HEK293T (cell line): Measurements from ENCODE around the gene ARMC7.
"Not testable (repeated sequence)": the region's sequence is repeated elsewhere in the genome, so short reads cannot be mapped to it uniquely, and the experiment has no call there.

ENCODE experiments used
- CTCF ChIA-PET: fragments of 350-600 bp; formaldehyde crosslinking; extraction: SDS; loops from one replicate; lab custom pipeline; 2021; ENCODE audit warnings: antibody characterized with exemption, inconsistent platforms; lab: Yijun Ruan, JAX
- POLR2A ChIA-PET: fragments of 350-600 bp; formaldehyde crosslinking; extraction: SDS; loops from one replicate; lab custom pipeline; 2020; ENCODE audit warnings: antibody characterized with exemption, inconsistent platforms; lab: Yijun Ruan, JAX
- DNase-seq: peaks from one replicate; pipeline ENCODE4 v3.0.0; 2012; ENCODE audit warnings: mixed read lengths; ENCODE audit errors: extremely low spot score
- ARNT ChIP-seq: fragments of 450-650 bp; IDR thresholded peaks from 2 replicates; pipeline ENCODE4 v1.6.1; 2017; ENCODE audit warnings: mild to moderate bottlenecking
- BHLHE40 ChIP-seq: fragments of 450-650 bp; IDR thresholded peaks from 2 replicates; pipeline ENCODE4 v1.6.1; 2016; ENCODE audit warnings: mild to moderate bottlenecking, moderate library complexity, borderline replicate concordance
- CTBP1 ChIP-seq: fragments of 450-650 bp; IDR thresholded peaks from 2 replicates; pipeline ENCODE4 v1.6.1; 2016; ENCODE audit warnings: borderline replicate concordance
- ELF4 ChIP-seq: fragments of 450-650 bp; IDR thresholded peaks from 2 replicates; pipeline ENCODE4 v1.6.1; 2017; ENCODE audit warnings: antibody characterized with exemption
- FOXA1 ChIP-seq: fragments of 450-650 bp; IDR thresholded peaks from 2 replicates; pipeline ENCODE4 v1.6.1; 2016; ENCODE audit warnings: mild to moderate bottlenecking
- FOXK2 ChIP-seq: fragments of 450-650 bp; IDR thresholded peaks from 2 replicates; pipeline ENCODE4 v1.6.1; 2016; ENCODE audit warnings: mild to moderate bottlenecking
- FOXM1 ChIP-seq: fragments of 450-650 bp; IDR thresholded peaks from 2 replicates; pipeline ENCODE4 v1.6.1; 2017; ENCODE audit warnings: mild to moderate bottlenecking, borderline replicate concordance
- HDGF ChIP-seq: fragments of 450-650 bp; IDR thresholded peaks from 2 replicates; pipeline ENCODE4 v1.6.1; 2017; ENCODE audit warnings: antibody characterized with exemption, borderline replicate concordance
- L3MBTL2 ChIP-seq: fragments of 450-650 bp; conservative IDR thresholded peaks from 2 replicates; pipeline ENCODE4 v1.6.1; 2016; ENCODE audit warnings: mild to moderate bottlenecking
- LEF1 ChIP-seq: fragments of 450-650 bp; IDR thresholded peaks from 2 replicates; pipeline ENCODE4 v1.6.1; 2017; ENCODE audit warnings: mild to moderate bottlenecking, borderline replicate concordance
- NFRKB ChIP-seq: fragments of 450-650 bp; IDR thresholded peaks from 2 replicates; pipeline ENCODE4 v1.6.1; 2016; ENCODE audit warnings: mild to moderate bottlenecking, moderate library complexity
- PKNOX1 ChIP-seq: fragments of 450-650 bp; IDR thresholded peaks from 2 replicates; pipeline ENCODE4 v1.6.1; 2016
- SP1 ChIP-seq: fragments of 450-650 bp; IDR thresholded peaks from 2 replicates; pipeline ENCODE4 v1.6.1; 2017
- SUZ12 ChIP-seq: fragments of 450-650 bp; IDR thresholded peaks from 2 replicates; pipeline ENCODE4 v1.6.1; 2016; ENCODE audit warnings: mild to moderate bottlenecking
- TARDBP ChIP-seq: fragments of 450-650 bp; IDR thresholded peaks from 2 replicates; pipeline ENCODE4 v1.6.1; 2016
- ZNF384 ChIP-seq: fragments of 450-650 bp; IDR thresholded peaks from 2 replicates; pipeline ENCODE4 v1.6.1; 2016

The ARMC7 gene

GRCh38 chr17:75116737-75117136 lies 7.0 kb downstream of the ARMC7 start:
- DNase-seq: no peak
- TF ChIP-seq SUZ12 (no peak), ELF4 (no peak), ARNT (no peak), PKNOX1 (no peak), NFRKB (no peak)
- ChIA-PET CTCF (interaction anchor here (0.6 to 1.4 kb wide), 3 partner anchors 11 to 580 kb away, joined by 3 to 10 read pairs (median 3); no protein-coding TSS in a partner anchor), POLR2A (interaction anchor here (0.9 to 6.5 kb wide), 4 partner anchors 13 to 88 kb away, joined by 3 to 68 read pairs (median 4); partner anchors contain the start of genes JPT1 and NT5C)

- DNase-seq: no peak
- POLR2A ChIA-PET: interaction anchor here (6.5 kb wide), 1 partner anchor 12 kb away, joined by 68 read pairs; the partner anchor contains the start of gene NT5C
- CTCF ChIA-PET: interaction anchor here (0.6 to 0.7 kb wide), 4 partner anchors 11 to 707 kb away, joined by 3 to 4 read pairs (median 4); no protein-coding TSS in a partner anchor
- TF ChIP-seq L3MBTL2 (no peak), TARDBP (no peak), NFRKB (no peak), CTBP1 (no peak), ARNT (no peak)
These were observed 8.5 kb downstream of the ARMC7 start for GRCh38 chr17:75118307-75118706.

GRCh38 chr17:75124041-75124818 lies 14.5 kb downstream of the ARMC7 start:
- TF ChIP-seq ELF4: no peak
- no peak for TF ChIP-seq LEF1
- TF ChIP-seq FOXA1: no peak
- no peak for TF ChIP-seq FOXK2
- no peak for TF ChIP-seq PKNOX1
- no peak for TF ChIP-seq CTBP1
- no peak for TF ChIP-seq ZNF384
- no peak for TF ChIP-seq NFRKB
- no peak for TF ChIP-seq SUZ12
- DNase-seq: no peak
- ChIA-PET POLR2A (interaction anchor here (0.8 to 1.2 kb wide), 4 partner anchors 10 to 270 kb away, joined by 3 read pairs; partner anchors contain the start of genes ARMC7 and NUP85), CTCF (interaction anchor here (0.7 to 4.7 kb wide), 3 partner anchors 9 to 123 kb away, joined by 3 to 25 read pairs (median 14); no protein-coding TSS in a partner anchor)

GRCh38 chr17:75124819-75125162 lies 15.0 kb downstream of the ARMC7 start:
- no peak for DNase-seq
- TF ChIP-seq ZNF384 (no peak), SP1 (no peak), CTBP1 (no peak), FOXM1 (no peak), FOXA1 (no peak), TARDBP (no peak), HDGF (no peak), SUZ12 (no peak), L3MBTL2 (no peak), LEF1 (no peak), NFRKB (no peak), ARNT (no peak), PKNOX1 (no peak), BHLHE40 (no peak), ELF4 (no peak), FOXK2 (no peak)
- POLR2A ChIA-PET: interaction anchor here (0.9 to 1.4 kb wide), 3 partner anchors 10 to 81 kb away, joined by 3 read pairs; partner anchors contain the start of genes JPT1 and NUP85
- CTCF ChIA-PET: interaction anchor here (4.7 kb wide), 1 partner anchor 10 kb away, joined by 25 read pairs; no protein-coding TSS in a partner anchor

GRCh38 chr17:75125984-75126383 lies 16.2 kb downstream of the ARMC7 start:
- DNase-seq: no peak
- ChIA-PET CTCF (interaction anchor here (4.7 kb wide), 1 partner anchor 11 kb away, joined by 25 read pairs; no protein-coding TSS in a partner anchor), POLR2A (interaction anchor here (1.4 kb wide), 1 partner anchor 29 kb away, joined by 3 read pairs; the partner anchor contains the start of gene JPT1)
- TF ChIP-seq TARDBP (no peak), ELF4 (no peak), HDGF (no peak), NFRKB (no peak), SP1 (no peak), FOXM1 (no peak), SUZ12 (no peak), CTBP1 (no peak), LEF1 (no peak), ZNF384 (no peak), FOXK2 (no peak), BHLHE40 (no peak), FOXA1 (no peak)

GRCh38 chr17:75126954-75127353 lies 17.2 kb downstream of the ARMC7 start:
- ChIA-PET CTCF (interaction anchor here (0.6 to 4.7 kb wide), 2 partner anchors 12 to 52 kb away, joined by 3 to 25 read pairs; no protein-coding TSS in a partner anchor), POLR2A (no interaction called here)
- no peak for TF ChIP-seq ELF4
- no peak for TF ChIP-seq FOXM1
- no peak for TF ChIP-seq L3MBTL2
- no peak for TF ChIP-seq LEF1
- no peak for TF ChIP-seq SP1
- no peak for TF ChIP-seq BHLHE40
- TF ChIP-seq SUZ12: no peak
- no peak for TF ChIP-seq HDGF
- no peak for TF ChIP-seq PKNOX1
- TF ChIP-seq NFRKB: no peak
- TF ChIP-seq TARDBP: no peak
- no peak for TF ChIP-seq FOXA1
- DNase-seq: no peak

GRCh38 chr17:75127936-75128335 lies 18.2 kb downstream of the ARMC7 start:
- POLR2A ChIA-PET: interaction anchor here (5.5 kb wide), 1 partner anchor 12 kb away, joined by 68 read pairs; no protein-coding TSS in a partner anchor

More at GRCh38 chr17:75127936-75128335, 18.2 kb downstream of the ARMC7 start:
- DNase-seq: not testable (repeated sequence)
- CTCF ChIA-PET: interaction anchor here (0.6 to 4.7 kb wide), 2 partner anchors 13 to 74 kb away, joined by 6 to 25 read pairs; no protein-coding TSS in a partner anchor
